B cell (primary cell): ENCODE results near the gene MTHFD1L. TPM values are rescaled to one million over a fixed set of nuclear protein-coding genes. Genes with fewer than 3 reads are reported as not detected.
A peak's percentile ranks its signal among the peaks of the same experiment; 100 is the strongest.

Experiments used
- ATAC-seq: fragments of 200-7000 bp; cut with Tn5 transposase; one replicate; pipeline ENCODE4 v1.10.0; 2021; ENCODE audit warnings: low read depth, mild to moderate bottlenecking, moderate number of reproducible peaks, moderate library complexity
- CTCF ChIA-PET: fragments of 350-600 bp; sonication (Branson Sonifier 250); formaldehyde crosslinking; loops from one replicate; lab custom pipeline; 2021; ENCODE audit warnings: antibody characterized with exemption, inconsistent platforms; lab: Charles Lee
- POLR2A ChIA-PET: fragments of 350-600 bp; sonication (Branson Sonifier 250); formaldehyde crosslinking; loops from one replicate; lab custom pipeline; 2021; ENCODE audit warnings: antibody characterized with exemption; lab: Charles Lee
- DNase-seq: peaks from one replicate; pipeline ENCODE4 v3.0.0; 2013
- H2AFZ ChIP-seq: 2 replicates; pipeline ENCODE4 v1.6.1; 2012; ENCODE audit warnings: mild to moderate bottlenecking, low read depth, low read length; ENCODE audit not compliant: insufficient read depth, poor library complexity, severe bottlenecking
- H3K27ac ChIP-seq, 2 donors: 1 replicate in 1 of 2; 2 replicates in 1 of 2; pipeline ENCODE4 v1.5.1; 2012 to 2013; ENCODE audit warnings: low read length in 2 of 2, mild to moderate bottlenecking in 2 of 2, moderate library complexity in 1 of 2
- H3K27me3 ChIP-seq, 4 experiments: fragments of 200-600 bp in 1 of 4; sonication (generic) in 1 of 4; replicated peaks in 1 of 4; 1 replicate in 2 of 4; 2 replicates in 2 of 4; pipeline versions ENCODE4 v1.6.1 to v1.7.0; 2013 to 2016; ENCODE audit warnings: low read length in 3 of 4, mild to moderate bottlenecking in 2 of 4, mixed read lengths in 1 of 4, moderate library complexity in 1 of 4; ENCODE audit not compliant: insufficient read depth in 4 of 4, control insufficient read depth in 3 of 4; ENCODE audit errors: control extremely low read depth in 1 of 4
- H3K36me3 ChIP-seq, 2 experiments: replicated peaks in 1 of 2; 1 replicate in 1 of 2; 2 replicates in 1 of 2; pipeline versions ENCODE4 v1.6.1 to v1.7.1; 2013; ENCODE audit warnings: low read length in 1 of 2; ENCODE audit not compliant: insufficient read depth in 2 of 2, control insufficient read depth in 1 of 2; ENCODE audit errors: control extremely low read depth in 1 of 2, extremely low read depth in 1 of 2
- H3K4me1 ChIP-seq, 2 donors: fragments of 200-600 bp in 1 of 2; sonication (generic) in 1 of 2; 1 replicate in 1 of 2; 2 replicates in 1 of 2; pipeline versions ENCODE4 v1.5.1 to v1.6.1; 2013 to 2017; ENCODE audit warnings: low read length in 2 of 2; ENCODE audit not compliant: control insufficient read depth in 2 of 2, insufficient read depth in 2 of 2
- H3K4me2 ChIP-seq: replicated peaks from 2 replicates; pipeline ENCODE3; 2012; ENCODE audit warnings: mild to moderate bottlenecking, low read depth, low read length; ENCODE audit not compliant: poor library complexity, severe bottlenecking
- H3K4me3 ChIP-seq, 5 experiments: fragments of 200-600 bp in 1 of 5; sonication (generic) in 1 of 5; 1 replicate in 3 of 5; 2 replicates in 2 of 5; pipeline versions ENCODE4 v1.5.1 to v1.7.0; 2011 to 2016; ENCODE audit warnings: low read length in 4 of 5, mild to moderate bottlenecking in 4 of 5, low read depth in 2 of 5, control low read depth in 1 of 5, moderate library complexity in 1 of 5; ENCODE audit not compliant: insufficient read depth in 1 of 5; ENCODE audit errors: control extremely low read depth in 1 of 5, extremely low read depth in 1 of 5
- H3K79me2 ChIP-seq: fragments of 200-600 bp; sonication (generic); one replicate; pipeline ENCODE4 v1.6.0; 2016; ENCODE audit warnings: low read length; ENCODE audit not compliant: control insufficient read depth, insufficient read depth
- H3K9ac ChIP-seq: fragments of 200-600 bp; sonication (generic); 2 replicates; pipeline ENCODE4 v1.6.1; 2017; ENCODE audit warnings: mild to moderate bottlenecking, low read length, moderate library complexity
- H3K9me3 ChIP-seq, 3 donors: one replicate each; pipeline versions ENCODE4 v1.6.1 to v1.7.1; 2013; ENCODE audit warnings: low read length in 2 of 3; ENCODE audit not compliant: control insufficient read depth in 2 of 3, insufficient read depth in 1 of 3; ENCODE audit errors: control extremely low read depth in 1 of 3
- H4K20me1 ChIP-seq: 2 replicates; pipeline ENCODE4 v1.6.0; 2012; ENCODE audit warnings: mild to moderate bottlenecking, low read length; ENCODE audit not compliant: insufficient read depth, control insufficient read depth, poor library complexity, severe bottlenecking
- H3K27ac Mint-ChIP-seq: one replicate; pipeline ENCODE4 v1.8.0; 2021; ENCODE audit warnings: mixed read lengths
- H3K27me3 Mint-ChIP-seq: one replicate; pipeline ENCODE4 v1.8.0; 2021; ENCODE audit warnings: mixed read lengths
- H3K4me1 Mint-ChIP-seq: one replicate; pipeline ENCODE4 v1.8.0; 2021; ENCODE audit warnings: mixed read lengths
- H3K4me3 Mint-ChIP-seq: one replicate; pipeline ENCODE4 v1.8.0; 2021; ENCODE audit warnings: mixed read lengths
- H3K9me3 Mint-ChIP-seq: one replicate; pipeline ENCODE4 v1.8.0; 2022; ENCODE audit warnings: mixed read lengths; ENCODE audit not compliant: insufficient read depth
- EZH2 ChIP-seq: IDR thresholded peaks from 2 replicates; pipeline ENCODE4 v1.6.1; 2012; ENCODE audit warnings: borderline replicate concordance, low read depth, mild to moderate bottlenecking, moderate library complexity, low read length; ENCODE audit not compliant: insufficient read depth, poor library complexity, severe bottlenecking
- WGBS: methylation state at CpG from one replicate; pipeline ENCODE4 v1.1.5; 2013; ENCODE audit warnings: missing lambda C conversion rate; ENCODE audit not compliant: insufficient coverage; 5-methylcytosine and 5-hydroxymethylcytosine counted together
- intact Hi-C: fragments of 100-400 bp; cut with micrococcal nuclease; formaldehyde crosslinking; loops from one replicate; pipeline ENCODE4 v1.10.0; 2022
- polyA plus RNA-seq: library from polyadenylated mRNA; depleted of rRNA; stranded (reverse); fragments of >200 nt; gene quantifications from 2 replicates; pipeline ENCODE4 v1.2.3, GENCODE V29; 2012
- total RNA-seq, 2 donors: library from RNA; stranded (reverse); fragments of 120-200 nt in 1 of 2; gene quantifications; 1 replicate in 1 of 2; 2 replicates in 1 of 2; pipeline versions ENCODE4 v1.2.3 to v1.2.4, GENCODE V29; 2013 to 2022
- TF ChIP-seq, protein P1 (sequence below): fragments of 200-600 bp; IDR thresholded peaks from one replicate; pipeline ENCODE4 v1.8.0; 2022; ENCODE audit warnings: antibody characterized with exemption, mild to moderate bottlenecking

Gene MTHFD1L
- total and polyA plus RNA-seq, 2 donors (not counting 1 experiment from before 2014, with no cell fraction given) = 2.9 to 16.1 TPM

DNA sequence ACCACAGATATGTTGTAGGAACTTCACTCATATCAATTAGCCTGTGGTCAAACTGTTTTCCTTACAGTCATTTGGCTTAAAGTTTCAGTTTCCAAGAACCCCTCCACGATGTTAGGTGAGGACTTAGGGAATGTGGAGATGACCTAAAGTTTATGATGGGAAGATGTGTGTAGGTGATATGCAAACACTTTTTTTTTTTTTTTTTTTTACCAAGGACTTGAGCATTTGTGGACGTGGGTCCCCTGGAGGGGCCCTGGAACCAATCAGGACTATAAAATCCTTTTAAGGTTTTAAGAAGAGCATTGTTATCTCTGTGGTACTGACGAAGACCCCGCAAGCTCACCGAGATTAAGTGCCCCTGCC lies 478 bp upstream of the MTHFD1L start:
- Mint-ChIP-seq H3K4me3 (peak overlapping the region; percentile 85), H3K27me3 (no peaks in the 10 kb centered on the region), H3K9me3 (no peaks in the 10 kb centered on the region), H3K27ac (peak overlapping the region; percentile 65), H3K4me1 (peaks cover 19% of the 10 kb centered on the region)
- ATAC-seq (no peak), DNase-seq (no peak)
- Histone ChIP-seq H3K4me3 (peak overlapping the region in 4 of 5 experiments; percentile 38 to 73 (median 66)), H2AFZ (peak overlapping the region; percentile 73), H3K36me3 (no peaks in the 10 kb centered on the region), H3K9ac (peak overlapping the region; percentile 74), H3K9me3 (no peaks in the 10 kb centered on the region), H3K79me2 (no peaks in the 10 kb centered on the region), H3K4me1 (peaks cover 9 to 13% of the 10 kb centered on the region in 2 donors), H4K20me1 (no peaks in the 10 kb centered on the region), H3K27me3 (no peaks in the 10 kb centered on the region), H3K27ac (peak overlapping the region in 1 of 2 donors; percentile 63), H3K4me2 (peak overlapping the region; percentile 98)
- 12% methylated on average over 3 of the region's 5 CpGs for whole genome bisulfite sequencing
- ChIA-PET POLR2A (interaction anchor here (0.6 to 0.7 kb wide), 2 partner anchors 39 to 54 kb away, joined by 4 read pairs; no protein-coding TSS in a partner anchor), CTCF (interaction anchor here (0.7 to 2.3 kb wide), 3 partner anchors 10 to 929 kb away, joined by 4 to 6 read pairs (median 4); no protein-coding TSS in a partner anchor)
- TF ChIP-seq EZH2 = no peak
- TF ChIP-seq, protein P1, sequence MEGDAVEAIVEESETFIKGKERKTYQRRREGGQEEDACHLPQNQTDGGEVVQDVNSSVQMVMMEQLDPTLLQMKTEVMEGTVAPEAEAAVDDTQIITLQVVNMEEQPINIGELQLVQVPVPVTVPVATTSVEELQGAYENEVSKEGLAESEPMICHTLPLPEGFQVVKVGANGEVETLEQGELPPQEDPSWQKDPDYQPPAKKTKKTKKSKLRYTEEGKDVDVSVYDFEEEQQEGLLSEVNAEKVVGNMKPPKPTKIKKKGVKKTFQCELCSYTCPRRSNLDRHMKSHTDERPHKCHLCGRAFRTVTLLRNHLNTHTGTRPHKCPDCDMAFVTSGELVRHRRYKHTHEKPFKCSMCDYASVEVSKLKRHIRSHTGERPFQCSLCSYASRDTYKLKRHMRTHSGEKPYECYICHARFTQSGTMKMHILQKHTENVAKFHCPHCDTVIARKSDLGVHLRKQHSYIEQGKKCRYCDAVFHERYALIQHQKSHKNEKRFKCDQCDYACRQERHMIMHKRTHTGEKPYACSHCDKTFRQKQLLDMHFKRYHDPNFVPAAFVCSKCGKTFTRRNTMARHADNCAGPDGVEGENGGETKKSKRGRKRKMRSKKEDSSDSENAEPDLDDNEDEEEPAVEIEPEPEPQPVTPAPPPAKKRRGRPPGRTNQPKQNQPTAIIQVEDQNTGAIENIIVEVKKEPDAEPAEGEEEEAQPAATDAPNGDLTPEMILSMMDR = no peak
- intact Hi-C loops = no loop called here
